Left lung (tissue), 10 donors: ENCODE measurements around the gene AHRR. TPM values are rescaled to one million over a fixed set of nuclear protein-coding genes. Genes with fewer than 3 reads are reported as not detected.

Experiments used
- ATAC-seq: fragments of 200-7000 bp; cut with Tn5 transposase; one replicate; pipeline ENCODE4 v1.9.1; 2020; ENCODE audit warnings: moderate library complexity
- DNase-seq, 4 donors: peaks; one replicate each; pipeline ENCODE4 v3.0.0-alpha.2; 2013 to 2020
- H3K27ac ChIP-seq, 2 donors: fragments of 200-600 bp; sonication (generic) in 1 of 2; one replicate each; pipeline versions ENCODE4 v1.5.0 to v1.8.0; 2020 to 2021
- H3K27me3 ChIP-seq, 2 donors: fragments of 200-600 bp; sonication (generic) in 1 of 2; one replicate each; pipeline versions ENCODE4 v1.5.0 to v1.8.0; 2020 to 2021
- H3K36me3 ChIP-seq, 2 donors: fragments of 200-600 bp; sonication (generic) in 1 of 2; one replicate each; pipeline versions ENCODE4 v1.5.0 to v1.8.0; 2020 to 2021
- H3K4me1 ChIP-seq, 2 donors: fragments of 200-600 bp; one replicate each; pipeline ENCODE4 v1.8.0; 2021
- H3K4me3 ChIP-seq, 2 donors: fragments of 200-600 bp; sonication (generic) in 1 of 2; one replicate each; pipeline versions ENCODE4 v1.5.0 to v1.8.0; 2020 to 2021; ENCODE audit warnings: mild to moderate bottlenecking in 1 of 2
- H3K9me3 ChIP-seq, 2 donors: fragments of 200-600 bp; sonication (generic) in 1 of 2; one replicate each; pipeline versions ENCODE4 v1.5.0 to v1.8.0; 2020 to 2021
- intact Hi-C, 2 donors: fragments of 100-400 bp; cut with DNase I; formaldehyde crosslinking; loops; one replicate each; pipeline versions ENCODE4 v1.11.2 to v1.14.2; 2022
- polyA plus RNA-seq, 6 donors: library from polyadenylated mRNA; unstranded; fragments of 120-200 nt; gene quantifications; one replicate each; pipeline ENCODE4 v1.2.1, GENCODE V29; 2013; ENCODE audit not compliant: insufficient read length in 6 of 6
- total RNA-seq, 2 donors: library from RNA; stranded (reverse); fragmentation: NEBNext Ultra II Directional; extraction: Animal tissue kit (Norgen Biotek cat#: 25700); gene quantifications; one replicate each; pipeline ENCODE4 v1.2.1, GENCODE V29; 2021
- TF ChIP-seq, protein P1 (sequence below), 2 donors: fragments of 200-600 bp; sonication (generic) in 1 of 2; IDR thresholded peaks; one replicate each; pipeline versions ENCODE4 v1.5.0 to v1.8.0; 2021; ENCODE audit warnings: antibody characterized with exemption in 2 of 2
- donor health status: DM: no; HTN: yes; CAD: no.
- donor health status: DM: no; HTN: no; CAD: no.

The AHRR gene
- total and polyA plus RNA-seq, 8 donors = 0.32 to 8.4 (median 4.7) TPM

- DNase-seq = peak in 1 of 4 donors; percentile 27
- ATAC-seq = no peak
- intact Hi-C loops = no loop called here
- no peaks in the 10 kb centered on the region for H3K4me1 ChIP-seq
- H3K27ac ChIP-seq = no peak overlapping the region
- no peak overlapping the region for H3K4me3 ChIP-seq
- H3K9me3 ChIP-seq = no peaks in the 10 kb centered on the region
- TF ChIP-seq, protein P1, sequence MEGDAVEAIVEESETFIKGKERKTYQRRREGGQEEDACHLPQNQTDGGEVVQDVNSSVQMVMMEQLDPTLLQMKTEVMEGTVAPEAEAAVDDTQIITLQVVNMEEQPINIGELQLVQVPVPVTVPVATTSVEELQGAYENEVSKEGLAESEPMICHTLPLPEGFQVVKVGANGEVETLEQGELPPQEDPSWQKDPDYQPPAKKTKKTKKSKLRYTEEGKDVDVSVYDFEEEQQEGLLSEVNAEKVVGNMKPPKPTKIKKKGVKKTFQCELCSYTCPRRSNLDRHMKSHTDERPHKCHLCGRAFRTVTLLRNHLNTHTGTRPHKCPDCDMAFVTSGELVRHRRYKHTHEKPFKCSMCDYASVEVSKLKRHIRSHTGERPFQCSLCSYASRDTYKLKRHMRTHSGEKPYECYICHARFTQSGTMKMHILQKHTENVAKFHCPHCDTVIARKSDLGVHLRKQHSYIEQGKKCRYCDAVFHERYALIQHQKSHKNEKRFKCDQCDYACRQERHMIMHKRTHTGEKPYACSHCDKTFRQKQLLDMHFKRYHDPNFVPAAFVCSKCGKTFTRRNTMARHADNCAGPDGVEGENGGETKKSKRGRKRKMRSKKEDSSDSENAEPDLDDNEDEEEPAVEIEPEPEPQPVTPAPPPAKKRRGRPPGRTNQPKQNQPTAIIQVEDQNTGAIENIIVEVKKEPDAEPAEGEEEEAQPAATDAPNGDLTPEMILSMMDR (IDR thresholded peaks at IDR 0.05) = no peak
- H3K36me3 ChIP-seq = peaks cover 0 to 98% of the 10 kb centered on the region in 2 donors
- no peaks in the 10 kb centered on the region for H3K27me3 ChIP-seq
These were observed 138.7 kb downstream of the AHRR start for GRCh38 chr5:460273-460625.

GRCh38 chr5:462051-462481 lies 140.6 kb downstream of the AHRR start:
- no peak overlapping the region for H3K4me3 ChIP-seq
- peaks cover 0 to 98% of the 10 kb centered on the region in 2 donors for H3K36me3 ChIP-seq
- TF ChIP-seq, protein P1 (IDR thresholded peaks at IDR 0.05) = no peak
- H3K27ac ChIP-seq = no peak overlapping the region
- ATAC-seq (no peak), DNase-seq (peak in 1 of 4 donors; percentile 27)
- H3K9me3 ChIP-seq = no peaks in the 10 kb centered on the region
- H3K27me3 ChIP-seq = no peaks in the 10 kb centered on the region
- intact Hi-C loops = no loop called here
- H3K4me1 ChIP-seq = no peaks in the 10 kb centered on the region

DNA sequence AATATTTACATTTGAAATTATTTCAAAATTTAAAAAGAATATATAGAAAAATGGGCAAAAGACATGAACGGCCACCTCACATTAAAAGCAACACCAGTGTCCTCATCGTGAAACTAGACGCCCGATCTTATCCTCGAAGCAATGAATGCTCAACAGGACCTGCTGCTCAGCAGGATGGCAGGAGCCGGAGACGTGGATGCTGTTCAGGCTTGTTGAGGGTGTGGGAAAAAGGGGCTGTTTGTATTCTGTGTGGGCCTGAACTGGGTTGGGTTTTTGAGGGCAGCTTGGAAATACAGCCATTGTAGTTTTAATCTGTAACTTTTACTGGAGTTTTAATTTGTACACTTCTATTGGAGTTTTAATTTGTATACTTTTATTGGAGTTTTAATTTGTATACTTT lies 141.8 kb downstream of the AHRR start:
- intact Hi-C loops = no loop called here
- H3K36me3 ChIP-seq = peaks cover 0 to 88% of the 10 kb centered on the region in 2 donors
- no peaks in the 10 kb centered on the region for H3K27me3 ChIP-seq
- no peaks in the 10 kb centered on the region for H3K4me1 ChIP-seq
- DNase-seq (no peak), ATAC-seq (no peak)
- no peak overlapping the region for H3K4me3 ChIP-seq
- TF ChIP-seq, protein P1 (IDR thresholded peaks at IDR 0.05) = no peak
- no peak overlapping the region for H3K27ac ChIP-seq
- no peaks in the 10 kb centered on the region for H3K9me3 ChIP-seq

DNA sequence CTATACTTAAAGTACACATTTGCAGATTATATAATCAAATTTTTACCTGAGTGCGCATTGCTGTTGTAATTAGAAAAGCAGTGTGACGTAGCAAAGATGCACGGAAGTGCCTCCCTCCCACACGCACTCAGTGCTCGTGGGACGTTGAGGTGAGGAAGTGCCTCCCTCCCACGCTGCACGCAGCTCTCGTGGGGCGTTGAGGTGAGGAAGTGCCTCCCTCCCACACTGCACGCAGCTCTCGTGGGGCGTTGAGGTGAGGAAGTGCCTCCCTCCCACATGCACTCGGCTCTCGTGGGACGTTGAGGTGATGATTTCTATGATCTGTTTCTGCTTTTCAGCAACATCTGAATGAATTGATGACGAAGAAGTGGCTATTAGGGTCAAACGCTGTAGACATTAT lies 142.4 kb downstream of the AHRR start:
- intact Hi-C loops = no loop called here
- H3K27me3 ChIP-seq = no peaks in the 10 kb centered on the region
- TF ChIP-seq, protein P1 (IDR thresholded peaks at IDR 0.05) = no peak
- H3K27ac ChIP-seq = no peak overlapping the region
- no peaks in the 10 kb centered on the region for H3K4me1 ChIP-seq
- no peaks in the 10 kb centered on the region for H3K9me3 ChIP-seq
- H3K36me3 ChIP-seq = peaks cover 0 to 88% of the 10 kb centered on the region in 2 donors
- no peak overlapping the region for H3K4me3 ChIP-seq
- DNase-seq (peak in 1 of 4 donors; percentile 33), ATAC-seq (no peak)

- ATAC-seq (no peak), DNase-seq (no peak)
- Histone ChIP-seq H3K4me1 (no peaks in the 10 kb centered on the region), H3K9me3 (no peaks in the 10 kb centered on the region), H3K27me3 (no peaks in the 10 kb centered on the region), H3K27ac (no peak overlapping the region), H3K36me3 (peaks cover 0 to 88% of the 10 kb centered on the region in 2 donors), H3K4me3 (no peak overlapping the region)
- intact Hi-C loops = no loop called here
- TF ChIP-seq, protein P1 (IDR thresholded peaks at IDR 0.05) = no peak
These were observed 142.9 kb downstream of the AHRR start for GRCh38 chr5:464446-464842.
